Gastrocnemius medialis (tissue), 4 donors: Measurements from ENCODE around the gene CYBA.

ENCODE experiments used
- CTCF ChIP-seq, 5 experiments: fragments of 450-650 bp in 3 of 5; fragments of 200-600 bp in 2 of 5; sonication (generic) in 2 of 5; IDR thresholded peaks in 4 of 5; conservative IDR thresholded peaks in 1 of 5; 1 replicate in 4 of 5; 2 replicates in 1 of 5; pipeline ENCODE4 v1.5.1; 2016 to 2019; ENCODE audit warnings: antibody characterized with exemption in 5 of 5, mild to moderate bottlenecking in 3 of 5, moderate library complexity in 3 of 5
- POLR2A ChIP-seq, 2 donors: fragments of 450-650 bp; IDR thresholded peaks; one replicate each; pipeline ENCODE4 v1.6.1; 2017; ENCODE audit warnings: antibody characterized with exemption in 2 of 2, mild to moderate bottlenecking in 2 of 2, moderate library complexity in 2 of 2

- TF ChIP-seq CTCF (IDR thresholded peaks at IDR 0.05 in 4 of 5, conservative IDR thresholded peaks at IDR 0.05 in 1 of 5), result no peak
- peak in 1 of 2 donors; percentile 25 for TF ChIP-seq POLR2A (IDR thresholded peaks at IDR 0.05)
Observed at GRCh38 chr16:88599092-88599733, 51.6 kb downstream of the CYBA start.
